ENCODE measurements around the gene MMP11. TPM values are rescaled to one million over a fixed set of nuclear protein-coding genes. Genes with fewer than 3 reads are reported as not detected.

Gene MMP11
- total RNA-seq, 1 donor from 2014 or later, result 51.5 TPM

- DNase-seq (ENCODE audit: low read depth), result no peak
Observed at GRCh38 chr22:23781065-23781464, 8.4 kb downstream of the MMP11 start.

- peak; percentile 75 for DNase-seq (ENCODE audit: low read depth)
Observed at GRCh38 chr22:23781511-23782183, 9.0 kb downstream of the MMP11 start.

- DNase-seq (ENCODE audit: low read depth), result no peak
Observed at GRCh38 chr22:23782252-23782651, 9.6 kb downstream of the MMP11 start.

DNA sequence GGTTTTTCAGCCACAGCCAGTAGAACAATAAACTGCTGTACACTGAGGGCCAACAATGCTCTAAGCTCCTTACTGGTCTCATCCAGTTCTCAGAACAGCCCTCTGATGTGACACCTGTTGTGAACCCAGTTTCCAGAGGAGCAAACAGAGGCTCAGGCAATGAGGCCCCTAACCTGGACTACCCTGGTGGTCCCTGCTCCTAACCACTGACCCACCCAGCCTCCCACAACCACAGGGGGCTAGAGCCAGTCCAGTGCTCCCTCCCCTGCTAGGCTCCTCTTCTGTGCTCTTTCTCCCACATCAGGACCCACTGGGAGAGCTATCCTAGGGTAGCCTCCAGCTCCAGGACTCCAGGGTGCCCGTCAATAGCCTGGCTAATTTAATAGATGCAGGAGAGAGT is 10.1 kb downstream of the MMP11 start:
- DNase-seq (ENCODE audit: low read depth), result no peak

DNA sequence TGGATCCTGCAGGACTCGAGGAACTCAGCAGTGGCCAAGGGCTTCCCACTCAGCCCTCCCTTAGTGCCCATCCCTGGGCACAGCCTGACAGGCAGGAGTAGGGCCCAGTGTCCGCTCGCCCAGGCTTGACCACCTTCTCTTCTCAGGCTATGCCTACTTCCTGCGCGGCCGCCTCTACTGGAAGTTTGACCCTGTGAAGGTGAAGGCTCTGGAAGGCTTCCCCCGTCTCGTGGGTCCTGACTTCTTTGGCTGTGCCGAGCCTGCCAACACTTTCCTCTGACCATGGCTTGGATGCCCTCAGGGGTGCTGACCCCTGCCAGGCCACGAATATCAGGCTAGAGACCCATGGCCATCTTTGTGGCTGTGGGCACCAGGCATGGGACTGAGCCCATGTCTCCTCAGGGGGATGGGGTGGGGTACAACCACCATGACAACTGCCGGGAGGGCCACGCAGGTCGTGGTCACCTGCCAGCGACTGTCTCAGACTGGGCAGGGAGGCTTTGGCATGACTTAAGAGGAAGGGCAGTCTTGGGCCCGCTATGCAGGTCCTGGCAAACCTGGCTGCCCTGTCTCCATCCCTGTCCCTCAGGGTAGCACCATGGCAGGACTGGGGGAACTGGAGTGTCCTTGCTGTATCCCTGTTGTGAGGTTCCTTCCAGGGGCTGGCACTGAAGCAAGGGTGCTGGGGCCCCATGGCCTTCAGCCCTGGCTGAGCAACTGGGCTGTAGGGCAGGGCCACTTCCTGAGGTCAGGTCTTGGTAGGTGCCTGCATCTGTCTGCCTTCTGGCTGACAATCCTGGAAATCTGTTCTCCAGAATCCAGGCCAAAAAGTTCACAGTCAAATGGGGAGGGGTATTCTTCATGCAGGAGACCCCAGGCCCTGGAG is 10.9 kb downstream of the MMP11 start:
- DNase-seq (ENCODE audit: low read depth), result peak; percentile 56

DNA sequence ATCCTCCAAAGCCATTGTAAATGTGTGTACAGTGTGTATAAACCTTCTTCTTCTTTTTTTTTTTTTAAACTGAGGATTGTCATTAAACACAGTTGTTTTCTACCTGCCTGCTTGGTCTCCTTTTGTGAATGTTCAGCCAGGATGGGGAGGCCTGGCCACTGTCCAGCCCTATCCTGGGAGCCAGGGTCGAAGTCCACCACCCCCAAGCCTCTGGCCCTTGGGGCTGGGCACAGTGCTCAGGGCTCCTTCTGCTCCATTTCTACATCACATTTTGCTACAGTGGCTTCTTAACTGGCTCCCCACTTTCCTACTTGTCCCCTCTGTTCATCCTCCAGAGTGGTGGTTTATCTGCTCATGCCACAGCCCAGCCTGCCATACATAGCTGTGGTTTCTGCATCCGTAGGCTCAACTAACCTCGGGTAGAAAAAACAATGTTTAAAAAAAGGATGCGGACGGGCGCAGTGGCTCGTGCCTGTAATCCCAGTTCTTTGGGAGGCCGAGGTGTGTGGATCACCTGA is 11.6 kb downstream of the MMP11 start:
- DNase-seq (ENCODE audit: low read depth), result peak; percentile 93

- no peak for DNase-seq (ENCODE audit: low read depth)
Observed at GRCh38 chr22:23786261-23786710, 13.6 kb downstream of the MMP11 start.

- DNase-seq (ENCODE audit: low read depth), result peak; percentile 98
Observed at GRCh38 chr22:23786752-23787599, 14.3 kb downstream of the MMP11 start, which contains the start of gene SMARCB1. Gene SMARCB1 (plus strand): TSS chr22:23786966. CDS start chr22:23787170, 204 bp downstream.

DNA sequence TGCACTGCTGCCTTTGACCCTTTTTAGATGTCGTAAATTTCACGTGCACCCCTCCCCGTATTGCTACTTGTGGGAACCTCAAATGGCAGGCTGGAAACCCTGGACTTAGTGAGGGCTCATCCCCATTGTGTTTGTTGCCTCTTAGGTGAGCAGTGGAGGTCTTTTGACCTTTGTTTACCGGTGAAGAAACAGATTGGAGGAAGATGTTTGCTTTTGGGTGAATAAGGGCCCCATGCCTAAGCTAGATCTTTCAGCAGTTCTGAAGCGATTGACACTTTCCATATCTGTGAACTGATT is 14.9 kb downstream of the MMP11 start:
- no peak for DNase-seq (ENCODE audit: low read depth)

- DNase-seq (ENCODE audit: low read depth), result no peak
Observed at GRCh38 chr22:23787910-23788309, 15.3 kb downstream of the MMP11 start.

DNA sequence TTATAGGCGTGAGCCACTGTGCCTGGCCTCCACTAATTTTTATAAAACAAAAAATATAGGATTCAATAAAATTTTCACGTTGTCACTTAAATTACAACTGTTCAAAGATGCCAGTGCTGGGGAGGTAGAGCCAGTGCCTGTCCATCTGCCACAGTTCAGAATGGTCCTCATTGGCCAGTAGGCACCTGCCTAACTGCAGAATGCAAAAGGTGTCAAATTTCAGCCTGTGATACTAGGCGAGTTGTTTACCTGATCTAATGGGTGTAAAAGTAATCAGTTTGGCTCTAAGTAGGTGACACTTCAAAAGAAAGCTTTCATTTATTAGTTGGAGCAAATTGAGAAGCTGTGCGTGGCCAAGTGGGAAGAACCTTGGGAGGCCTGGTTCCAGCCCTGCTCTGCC is 16.5 kb downstream of the MMP11 start:
- no peak for DNase-seq (ENCODE audit: low read depth)

GRCh38 chr22:23789638-23790037 is 17.0 kb downstream of the MMP11 start:
- DNase-seq (ENCODE audit: low read depth), result peak; percentile 58

DNA sequence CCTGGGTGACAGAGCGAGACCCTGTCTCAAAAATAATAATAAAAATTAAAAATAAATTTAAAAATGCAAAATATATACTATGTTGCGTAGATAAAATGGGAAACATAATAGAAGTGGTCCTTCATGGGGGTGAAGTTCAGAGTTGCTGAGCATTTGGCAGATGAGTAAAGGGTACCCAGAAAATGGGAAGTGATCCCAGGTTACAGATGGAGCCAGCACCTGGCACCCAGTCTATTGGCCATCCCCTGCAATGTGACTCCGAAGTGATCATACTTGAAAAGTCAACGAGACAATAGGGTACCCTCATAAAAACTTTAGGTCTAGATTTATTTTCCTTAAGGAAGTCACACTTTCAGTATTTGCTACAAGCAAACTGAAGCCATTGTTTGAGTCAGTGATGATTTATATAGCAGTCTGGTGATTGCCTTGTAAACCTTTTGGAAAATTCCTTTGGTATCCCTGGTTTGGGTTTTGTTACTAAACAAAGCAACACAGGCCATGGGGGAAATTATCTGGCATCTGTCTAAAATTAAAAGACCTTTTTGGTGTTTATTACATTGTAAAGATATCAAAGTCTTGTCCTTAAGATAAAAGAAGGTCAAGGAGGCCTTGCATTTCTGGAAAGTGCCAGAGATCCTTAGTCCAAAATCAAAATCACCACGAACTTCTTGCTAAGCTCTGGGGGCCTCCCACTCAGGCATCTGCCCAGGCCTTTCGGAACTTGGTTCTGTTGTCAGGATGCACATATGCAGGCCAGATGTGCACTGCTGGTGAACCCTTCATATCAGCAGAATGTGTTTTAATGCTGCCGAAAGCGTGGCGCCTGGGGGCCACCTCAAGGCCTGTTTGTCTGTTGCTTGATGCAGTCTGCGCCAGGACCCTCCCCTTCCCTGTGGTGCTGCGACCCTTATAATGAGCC is 18.4 kb downstream of the MMP11 start:
- peak; percentile 40 for DNase-seq (ENCODE audit: low read depth)

GRCh38 chr22:23791738-23792645 is 19.3 kb downstream of the MMP11 start:
- peak; percentile 66 for DNase-seq (ENCODE audit: low read depth)

GRCh38 chr22:23793326-23793725 is 20.7 kb downstream of the MMP11 start:
- no peak for DNase-seq (ENCODE audit: low read depth)

DNA sequence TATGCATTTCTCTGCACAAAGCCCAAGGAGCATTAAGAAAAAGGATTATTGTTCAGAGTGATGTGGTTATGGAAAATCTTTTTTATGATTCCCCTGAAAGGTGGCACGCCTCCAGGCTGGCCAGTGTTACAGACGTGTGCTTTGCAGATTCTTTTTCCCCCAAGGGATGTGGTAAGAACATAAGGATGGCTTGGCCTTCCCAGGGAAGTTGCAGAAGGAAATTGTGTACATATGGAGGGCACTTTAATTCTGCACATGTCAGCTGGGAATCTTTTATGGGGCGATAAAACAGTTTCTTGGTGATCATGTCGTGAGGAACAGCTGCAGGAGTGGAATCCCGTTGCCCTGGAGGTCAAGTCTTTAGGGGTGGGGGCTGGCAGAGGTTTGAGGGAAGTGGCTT is 23.8 kb downstream of the MMP11 start:
- peak; percentile 43 for DNase-seq (ENCODE audit: low read depth)

DNA sequence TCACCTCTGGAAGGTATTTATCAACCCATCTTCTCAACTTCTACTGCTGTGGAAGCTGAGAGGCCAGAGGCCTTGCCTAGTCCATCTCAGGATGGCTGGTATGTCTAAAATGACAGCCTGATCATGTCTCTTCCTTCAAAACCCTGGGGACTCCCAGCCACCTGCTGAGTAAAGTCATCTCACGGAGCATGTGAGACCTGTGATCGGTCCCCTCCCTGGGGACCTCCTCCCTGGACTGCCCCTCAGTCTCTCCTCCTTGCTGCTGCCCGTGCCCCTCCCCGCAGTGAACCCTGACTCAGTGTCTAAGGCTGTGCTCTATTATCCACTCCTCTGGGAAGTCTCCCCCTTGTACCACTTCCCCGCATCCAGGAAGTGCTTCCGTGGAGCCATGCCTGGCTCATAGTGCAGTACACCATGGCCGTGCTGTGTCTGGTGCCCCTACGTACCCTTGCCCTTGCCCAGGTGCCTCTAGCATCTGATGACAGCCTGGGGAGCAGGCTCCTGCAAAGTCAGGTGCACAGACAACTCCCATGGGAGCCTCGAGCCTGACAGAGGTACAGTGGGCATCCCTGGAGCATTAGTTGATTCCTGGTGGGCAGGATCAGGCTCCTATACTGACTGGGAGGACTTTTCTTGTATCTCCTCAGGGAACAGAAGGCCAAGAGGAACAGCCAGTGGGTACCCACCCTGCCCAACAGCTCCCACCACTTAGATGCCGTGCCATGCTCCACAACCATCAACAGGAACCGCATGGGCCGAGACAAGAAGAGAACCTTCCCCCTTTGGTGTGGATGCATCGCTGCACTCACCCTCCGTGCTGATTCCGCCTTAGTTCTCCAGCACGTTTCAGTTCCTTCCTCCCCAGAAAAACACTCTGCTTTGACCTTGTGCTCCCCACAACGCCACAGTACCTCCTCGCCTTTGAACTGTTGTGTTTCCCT is 27.9 kb downstream of the MMP11 start:
- no peak for DNase-seq (ENCODE audit: low read depth)

DNA sequence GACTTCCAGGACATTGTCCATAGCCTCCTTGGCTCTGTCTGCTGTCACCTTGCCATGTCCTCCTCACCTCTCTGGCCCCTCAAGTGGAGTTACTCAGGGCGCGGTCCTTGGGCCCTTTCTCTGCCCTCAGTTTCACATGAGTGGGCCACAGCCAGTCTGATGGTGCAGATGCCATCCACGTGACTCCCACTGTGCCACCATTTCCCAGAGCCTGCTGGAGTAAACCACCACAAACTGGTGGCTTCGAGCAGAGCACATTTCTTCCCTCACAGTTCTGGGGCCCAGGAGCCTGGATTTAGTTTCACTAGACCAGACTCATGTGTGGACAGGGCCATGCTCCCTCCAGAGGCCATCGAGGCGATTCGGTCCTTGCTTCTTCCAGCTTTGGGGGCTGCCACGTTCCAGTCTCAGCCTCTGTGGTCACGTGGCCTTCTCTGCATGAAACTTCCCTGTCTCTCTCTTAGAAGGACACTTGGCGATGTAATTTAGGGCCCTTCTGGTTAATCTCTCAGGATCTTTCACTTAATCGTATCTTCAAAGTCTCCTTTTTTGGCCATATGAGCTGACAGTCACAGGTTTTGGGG is 28.7 kb downstream of the MMP11 start:
- no peak for DNase-seq (ENCODE audit: low read depth)

All from myocyte (in vitro differentiated cells).